COR-L47 (cell line): ENCODE data around the gene DNAH14.
"Not testable (repeated sequence)": the region's sequence is repeated elsewhere in the genome, so short reads cannot be mapped to it uniquely, and the experiment has no call there.

Experiments
- DNase-seq: peaks from one replicate; lab custom pipeline; 2025; lab: John Stamatoyannopoulos, UW

DNAH14 gene

GRCh38 chr1:224996266-224996665, 66.8 kb downstream of the DNAH14 start:
- no peak for DNase-seq

DNA sequence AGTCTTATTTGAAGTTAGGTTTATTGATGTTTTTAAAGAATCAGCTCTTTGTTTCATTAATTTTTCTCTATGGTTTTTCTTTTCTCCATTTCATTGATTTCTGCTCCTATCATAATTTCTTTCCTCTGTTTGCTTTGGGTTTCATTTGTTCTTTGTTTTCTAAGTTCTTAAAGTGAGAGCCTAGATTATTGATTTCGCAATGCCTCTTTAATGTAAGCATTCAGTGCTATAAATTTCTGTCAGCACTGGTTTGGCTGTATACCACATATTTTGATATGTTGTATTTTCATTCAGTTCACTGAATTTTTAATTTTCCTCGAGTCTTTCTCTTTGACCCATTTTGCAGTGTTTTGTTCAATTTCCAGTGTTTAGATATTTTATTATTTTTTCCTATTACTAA, 68.7 kb downstream of the DNAH14 start:
- no peak for DNase-seq

DNA sequence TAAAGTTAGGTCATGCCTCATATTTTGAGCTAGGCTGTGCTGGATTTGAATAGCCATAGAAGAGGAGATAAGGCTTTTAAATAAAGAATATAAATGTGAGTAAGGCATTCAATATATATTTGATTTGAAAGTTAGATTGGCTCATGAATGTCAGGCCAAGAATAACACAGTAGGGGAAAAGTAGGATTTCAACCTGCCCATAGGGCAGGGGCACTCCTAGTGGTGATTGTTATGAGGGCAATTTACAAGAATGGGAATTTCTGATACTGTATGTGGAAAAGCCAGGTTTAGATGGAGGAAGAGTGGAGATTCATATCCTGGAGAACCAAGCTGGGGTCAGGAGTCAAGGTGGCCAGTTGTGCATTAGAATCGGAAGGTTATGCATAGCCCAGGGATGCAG, 74.9 kb downstream of the DNAH14 start:
- DNase-seq = no peak

- DNase-seq = not testable (repeated sequence)
Observed at GRCh38 chr1:225006352-225006751, 76.9 kb downstream of the DNAH14 start.

DNA sequence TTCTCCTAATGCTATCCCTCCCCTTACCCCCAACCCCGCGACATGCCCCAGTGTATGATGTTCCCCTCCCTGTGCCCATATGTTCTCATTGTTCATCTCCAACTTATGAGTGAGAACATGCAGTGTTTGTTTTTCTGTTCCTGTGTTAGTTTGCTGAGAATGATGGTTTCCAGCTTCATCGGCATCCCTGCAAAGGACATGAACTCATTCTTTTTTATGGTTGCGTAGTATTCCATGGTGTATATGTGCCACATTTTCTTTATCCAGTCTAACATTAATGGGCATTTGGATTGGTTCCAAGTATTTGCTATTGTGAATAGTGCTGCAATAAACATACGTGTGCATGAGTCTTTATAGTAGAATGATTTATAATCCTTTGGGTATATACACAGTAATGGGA, 78.6 kb downstream of the DNAH14 start:
- DNase-seq = not testable (repeated sequence)

GRCh38 chr1:225021037-225021436, 91.6 kb downstream of the DNAH14 start:
- DNase-seq = no peak

DNA sequence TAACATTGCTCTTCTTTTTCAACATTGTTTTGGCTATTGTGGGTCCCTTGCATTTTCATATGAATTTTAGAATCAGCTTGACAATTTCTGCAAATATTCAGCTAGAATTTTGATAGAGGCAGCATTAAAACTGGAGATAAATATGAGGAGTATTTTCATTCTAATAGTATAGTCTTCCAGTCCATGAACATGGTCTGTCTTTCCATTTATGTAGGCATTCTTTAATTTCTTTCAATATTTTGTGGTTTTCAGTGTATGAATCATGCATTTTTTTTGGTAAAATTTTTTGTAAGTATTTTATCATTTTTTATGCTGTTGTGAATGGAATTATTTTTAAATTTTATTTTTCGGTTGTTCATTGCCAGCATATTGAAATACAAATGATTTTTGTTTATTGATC, 97.2 kb downstream of the DNAH14 start:
- DNase-seq = no peak

DNA sequence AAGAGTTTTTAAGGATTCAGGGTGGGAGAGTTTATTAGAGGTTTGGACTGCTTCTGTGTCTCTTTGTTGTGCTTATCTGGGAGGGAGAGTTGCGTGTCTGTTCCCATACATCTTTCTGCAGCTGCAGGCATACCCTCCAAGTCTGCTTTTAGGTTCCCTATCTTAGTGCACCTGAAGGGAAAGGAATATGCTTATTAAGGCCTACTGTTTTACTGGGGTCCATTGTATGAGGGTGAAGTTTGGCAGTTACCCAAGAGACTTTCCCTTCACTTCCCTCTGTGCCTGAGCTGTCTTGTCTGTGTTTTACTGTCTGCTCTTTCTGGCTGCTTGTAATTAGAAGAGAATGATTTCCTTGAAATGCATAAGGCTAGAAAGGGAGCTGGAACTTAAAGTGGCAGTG, 107.0 kb downstream of the DNAH14 start:
- DNase-seq = not testable (repeated sequence)

- DNase-seq = no peak
Observed at GRCh38 chr1:225042263-225042662, 112.8 kb downstream of the DNAH14 start.

DNA sequence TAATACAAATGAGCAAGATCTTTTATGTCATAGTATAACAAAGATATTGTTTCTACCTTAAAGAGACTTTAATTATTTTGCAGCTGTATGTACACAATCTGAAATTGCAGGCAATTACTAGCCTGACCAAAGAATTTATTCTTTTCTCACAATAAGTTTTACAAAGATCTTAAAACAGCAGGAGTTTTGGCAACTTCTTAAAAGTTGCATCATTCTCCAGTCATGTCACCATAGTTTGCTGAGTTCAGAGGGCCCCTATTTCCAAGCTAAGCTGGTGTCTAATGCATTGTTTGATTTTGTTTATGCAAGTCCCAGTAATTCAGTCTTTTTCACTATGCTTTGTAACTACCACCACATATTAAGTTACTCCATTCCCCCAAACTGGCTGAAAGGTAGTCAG, 114.8 kb downstream of the DNAH14 start:
- DNase-seq = no peak

DNA sequence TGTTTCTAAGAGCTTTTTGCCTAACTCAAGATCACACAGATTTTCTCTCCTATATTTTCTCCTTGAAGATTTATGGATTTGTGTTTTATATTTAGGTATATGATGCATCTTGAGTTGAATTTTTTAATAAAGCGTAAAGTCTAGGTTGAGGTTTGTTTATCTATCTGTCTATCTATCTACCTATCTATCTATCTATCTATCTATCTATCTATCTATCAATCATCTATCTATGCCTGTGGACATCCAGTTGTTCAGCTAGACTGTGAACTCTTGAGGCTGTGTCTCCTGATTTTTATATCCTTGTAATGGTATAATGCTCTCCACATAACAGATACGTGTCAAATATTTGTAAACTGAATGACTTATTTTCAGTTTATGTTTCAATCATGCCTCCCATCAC, 120.1 kb downstream of the DNAH14 start:
- DNase-seq = no peak

DNA sequence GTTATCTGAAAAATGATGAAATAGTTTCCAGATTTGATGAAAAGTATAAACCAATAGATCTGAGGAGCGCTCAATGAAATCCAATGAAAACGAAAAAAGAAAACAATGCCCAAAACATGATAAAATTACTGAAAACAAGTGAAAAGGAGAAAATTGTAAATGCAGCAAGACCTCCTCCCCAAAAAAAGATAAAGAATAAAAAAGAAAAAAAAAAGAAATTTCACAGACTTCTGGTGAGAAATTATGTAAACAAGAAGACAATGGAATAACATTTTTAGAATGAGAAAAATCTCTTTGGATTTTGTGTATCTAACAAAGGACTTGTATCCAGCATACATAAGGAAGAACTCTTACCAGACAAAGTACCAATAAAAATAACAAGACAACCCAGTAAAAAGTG, 134.2 kb downstream of the DNAH14 start:
- DNase-seq = no peak

DNA sequence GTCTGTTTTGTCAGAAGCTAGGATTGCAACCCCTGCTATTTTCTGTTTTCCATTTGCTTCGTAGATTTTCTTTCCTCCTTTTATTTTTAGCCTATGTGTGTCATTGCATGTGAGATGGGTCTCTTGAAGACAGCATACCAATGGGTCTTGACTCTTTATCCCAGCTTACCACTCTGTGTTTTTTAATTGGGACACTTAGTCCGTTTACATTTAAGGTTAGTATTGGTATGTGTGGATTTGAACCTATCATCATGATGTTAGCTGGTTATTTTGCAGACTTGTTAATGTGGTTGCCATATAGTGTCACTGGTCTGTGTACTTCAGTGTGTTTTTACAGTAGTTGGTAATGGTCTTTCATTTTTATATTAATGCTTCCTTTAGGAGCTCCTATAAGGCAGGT, 141.5 kb downstream of the DNAH14 start:
- no peak for DNase-seq

DNA sequence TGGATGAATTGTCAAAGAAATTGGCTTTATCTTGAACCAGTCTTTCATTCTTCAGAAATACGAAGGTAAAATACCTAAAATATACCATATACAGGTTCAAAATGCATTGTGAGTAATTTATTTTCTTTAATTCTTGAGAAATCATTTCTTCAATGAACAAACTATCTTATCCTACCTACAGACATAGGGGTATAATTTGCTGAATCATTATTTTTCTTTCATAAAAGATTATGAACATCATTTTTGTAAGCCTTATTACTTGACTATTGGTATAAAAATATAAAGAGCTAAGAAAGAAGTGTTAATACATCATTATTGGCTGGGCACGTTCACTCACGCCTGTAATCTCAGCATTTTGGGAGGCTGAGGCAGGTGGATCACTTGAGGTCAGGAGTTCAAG, 167.7 kb downstream of the DNAH14 start:
- DNase-seq = no peak

DNA sequence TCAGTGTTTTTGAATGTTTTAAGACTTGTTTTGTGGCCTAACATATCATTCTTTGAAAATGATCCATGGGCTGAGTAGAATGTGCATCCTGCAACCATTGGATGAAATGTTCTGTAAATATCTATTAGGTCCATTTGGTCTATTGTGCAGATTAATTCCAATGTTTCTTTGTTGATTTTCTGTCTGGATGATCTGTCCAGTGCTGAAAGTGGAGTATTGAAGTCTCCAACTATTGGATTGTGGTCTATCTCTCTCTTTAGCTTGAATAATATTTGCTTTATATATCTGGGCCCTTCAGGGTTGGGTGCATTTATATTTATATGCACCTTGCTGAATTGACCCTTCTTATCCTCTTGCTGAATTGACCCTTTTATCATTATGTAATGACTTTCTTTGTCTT, 181.5 kb downstream of the DNAH14 start:
- DNase-seq = no peak

DNA sequence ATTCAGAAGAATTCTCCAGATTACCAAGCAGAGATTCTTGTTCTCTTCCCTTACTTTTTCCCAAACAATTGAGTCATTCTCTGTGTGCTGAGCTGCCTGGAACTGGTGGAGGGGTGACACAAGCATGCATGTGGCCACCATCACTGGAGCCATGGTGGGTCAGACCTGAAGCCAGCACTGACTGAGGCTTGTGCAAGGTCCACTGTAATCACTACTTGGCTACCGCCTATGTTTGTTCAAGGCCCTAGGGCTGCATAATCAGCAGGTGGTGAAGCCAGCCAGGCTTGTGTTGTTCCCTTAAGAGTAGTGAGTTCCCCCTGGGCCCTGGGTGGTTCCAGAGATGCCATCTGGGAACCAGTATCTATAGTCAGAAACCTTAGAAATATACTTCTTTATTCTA, 183.8 kb downstream of the DNAH14 start:
- DNase-seq = no peak

GRCh38 chr1:225114354-225114990, 185.0 kb downstream of the DNAH14 start:
- no peak for DNase-seq

DNA sequence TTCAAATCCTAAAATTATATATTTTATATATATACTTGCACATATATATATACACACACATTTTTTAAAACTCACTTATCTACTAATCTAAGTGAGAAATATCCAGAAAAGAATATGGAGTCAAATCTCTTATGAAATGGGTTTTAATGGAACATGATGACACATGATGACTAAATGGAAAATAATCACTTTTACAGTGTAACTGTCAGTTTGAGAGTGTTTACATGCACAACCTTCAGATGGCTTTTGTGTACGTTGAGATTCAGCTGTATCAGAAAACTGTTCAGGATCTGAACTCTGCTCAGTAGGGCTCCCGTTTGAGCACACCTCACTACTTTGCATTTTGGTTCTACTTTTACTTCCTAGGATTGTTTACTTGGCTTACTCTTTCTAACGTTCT, 189.8 kb downstream of the DNAH14 start:
- no peak for DNase-seq

DNA sequence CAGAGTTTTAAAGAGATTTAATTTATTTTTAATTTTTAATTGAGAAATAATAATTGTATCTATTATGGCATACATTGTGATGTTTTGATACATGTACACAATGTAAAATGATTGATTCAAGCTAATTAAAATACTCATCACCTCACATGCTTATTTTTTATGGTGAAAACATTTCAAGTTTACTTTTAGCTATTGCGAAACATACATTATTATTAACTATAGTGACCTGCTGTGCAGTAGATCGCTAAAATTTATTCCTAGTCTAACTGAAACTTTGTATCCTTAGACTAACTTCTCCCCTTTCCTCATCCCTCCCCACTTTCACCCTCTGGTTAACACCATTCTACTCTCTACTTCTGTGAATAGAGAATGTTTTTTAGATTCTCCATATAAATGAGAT, 191.6 kb downstream of the DNAH14 start:
- DNase-seq = no peak

DNA sequence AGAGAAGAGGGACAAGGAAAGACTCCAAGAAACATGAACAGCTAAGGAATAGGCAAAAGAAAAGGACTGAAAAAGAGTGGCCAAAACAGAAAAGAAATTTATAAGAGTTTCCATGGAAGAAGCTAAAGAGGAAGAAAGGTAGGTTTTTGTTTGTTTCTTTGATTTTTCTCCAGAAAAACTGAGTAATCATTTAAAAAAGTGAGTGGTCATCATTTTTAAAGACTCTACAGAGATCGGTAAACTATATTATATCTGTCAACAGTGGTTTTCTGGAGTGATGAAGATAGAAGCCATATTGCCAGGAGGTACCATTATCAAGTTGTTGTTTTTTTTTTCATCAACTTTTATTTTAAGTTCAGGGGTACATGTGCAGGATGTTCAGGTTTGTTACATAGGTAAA, 202.4 kb downstream of the DNAH14 start:
- DNase-seq = no peak

DNA sequence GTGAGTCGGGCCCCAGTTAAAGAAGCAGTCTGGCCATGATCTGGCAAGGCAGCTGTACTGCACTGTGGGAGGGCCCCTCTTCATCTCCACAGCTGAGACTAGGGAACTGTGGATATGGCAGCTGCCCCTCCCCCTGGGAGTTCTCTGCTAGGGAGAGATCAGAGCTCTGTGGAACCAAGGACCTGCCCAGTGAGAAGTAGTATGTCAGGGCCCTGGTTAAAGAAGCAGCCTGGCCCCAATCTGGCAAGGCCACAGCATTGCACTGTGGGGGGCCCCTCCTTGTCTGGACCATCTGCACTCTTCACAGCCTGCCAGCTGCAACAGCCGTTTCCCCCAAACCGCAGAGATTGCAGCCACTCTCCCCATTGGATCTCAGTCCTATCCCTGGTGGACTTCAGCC, 208.5 kb downstream of the DNAH14 start:
- DNase-seq = no peak

- no peak for DNase-seq
Observed at GRCh38 chr1:225143001-225143400, 213.5 kb downstream of the DNAH14 start.

DNA sequence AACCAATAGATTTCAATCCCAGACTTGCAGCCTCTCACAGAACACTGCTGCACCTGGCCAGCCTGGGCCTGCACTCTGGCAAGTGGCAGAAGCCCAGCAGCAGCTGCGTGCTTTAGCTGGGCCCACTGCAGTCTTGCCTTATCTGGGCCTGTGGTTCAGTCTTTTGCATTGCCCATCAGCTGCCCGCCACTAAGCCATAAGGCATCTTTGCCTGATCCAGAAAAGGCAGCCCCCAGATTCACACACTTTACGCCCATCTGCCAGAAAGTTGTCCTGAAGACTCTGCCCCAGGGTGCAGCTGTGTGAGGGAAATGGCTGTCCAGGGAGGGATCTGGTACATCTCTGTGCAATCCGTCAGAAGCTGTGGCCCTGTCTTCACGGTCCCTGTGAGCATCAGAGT, 217.0 kb downstream of the DNAH14 start:
- no peak for DNase-seq

GRCh38 chr1:225147791-225148190, 218.3 kb downstream of the DNAH14 start:
- DNase-seq = not testable (repeated sequence)

DNA sequence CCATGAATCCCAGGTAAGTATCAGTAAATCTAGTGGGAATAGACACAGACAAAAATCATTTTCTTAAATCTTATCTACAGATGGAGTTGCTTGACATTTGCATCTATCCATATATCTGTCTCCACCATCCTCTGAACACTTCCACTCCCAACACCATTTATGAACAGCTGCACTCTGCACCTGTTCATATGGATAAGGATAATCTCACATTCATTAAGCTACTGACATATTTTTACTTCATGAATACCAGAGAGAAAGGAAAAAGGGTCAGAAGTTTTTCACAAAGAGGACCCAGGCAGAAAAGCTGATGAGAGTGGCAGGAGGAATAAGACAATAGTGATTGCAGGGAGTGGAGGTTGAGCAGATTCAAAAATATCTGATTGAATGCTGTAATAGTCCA, 222.6 kb downstream of the DNAH14 start:
- DNase-seq = no peak
